ENCODE results near the gene FGF22.

The FGF22 gene

DNA sequence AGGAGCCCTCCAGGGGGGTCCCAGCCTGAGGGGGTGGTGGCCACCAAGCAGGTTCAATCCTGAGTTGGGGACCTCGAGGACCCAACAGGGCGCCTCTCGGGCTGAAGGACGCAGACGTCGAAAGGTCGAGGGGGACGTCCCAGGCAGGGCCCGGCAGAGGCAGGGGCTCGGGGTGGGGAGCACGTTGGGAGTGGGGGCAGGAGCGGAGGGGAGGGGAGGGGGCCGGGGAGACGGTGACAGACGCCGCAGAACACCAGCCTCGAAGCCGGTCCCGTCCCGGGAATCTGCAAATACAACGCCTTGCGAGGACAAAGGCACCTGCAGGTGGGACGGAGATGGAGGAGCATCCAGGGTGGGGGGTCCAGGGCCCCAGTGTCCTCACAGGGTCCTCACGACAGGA is 4.1 kb downstream of the FGF22 start:
- DNase-seq (ENCODE audit: low read depth), result no peak

DNA sequence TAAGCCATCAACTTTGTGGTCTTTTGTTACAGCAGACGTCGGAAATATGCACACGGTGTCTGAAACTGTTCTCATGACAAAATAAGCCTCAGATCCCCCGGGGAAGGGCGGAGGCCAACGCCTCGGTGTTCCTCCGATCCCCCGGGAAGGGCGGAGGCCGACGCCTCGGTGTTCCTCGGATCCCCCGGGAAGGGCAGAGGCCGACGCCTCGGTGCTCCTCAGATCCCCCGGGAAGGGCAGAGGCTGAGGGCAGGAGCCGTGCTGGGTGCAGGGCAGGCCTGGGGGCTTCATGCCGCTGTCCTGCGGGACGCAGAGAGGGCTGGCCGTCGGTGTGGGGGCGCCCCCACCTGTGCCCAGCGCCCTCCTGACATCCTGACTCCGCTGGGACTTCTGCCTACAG is 4.7 kb downstream of the FGF22 start:
- DNase-seq (ENCODE audit: low read depth), result no peak

DNA sequence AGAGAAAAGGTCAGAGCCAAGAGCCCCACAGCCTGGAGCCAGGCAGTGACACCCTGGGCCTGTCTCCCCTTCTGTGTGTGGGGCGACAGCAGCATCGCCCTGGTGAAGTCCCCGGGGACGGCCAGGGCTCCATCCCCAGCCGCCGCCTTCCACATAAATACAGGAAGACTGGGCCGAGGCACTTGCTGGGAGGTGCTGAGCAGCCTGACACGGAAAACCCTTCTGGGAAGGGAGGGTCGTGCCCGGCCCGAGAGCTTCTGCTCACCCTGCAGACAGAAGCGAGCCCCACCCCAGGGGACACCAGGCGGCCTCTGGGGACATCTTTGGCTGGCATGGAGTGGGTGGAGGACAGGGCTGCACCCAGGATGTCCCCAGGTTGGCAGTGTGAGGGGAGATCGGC is 5.1 kb downstream of the FGF22 start:
- no peak for DNase-seq (ENCODE audit: low read depth)

DNA sequence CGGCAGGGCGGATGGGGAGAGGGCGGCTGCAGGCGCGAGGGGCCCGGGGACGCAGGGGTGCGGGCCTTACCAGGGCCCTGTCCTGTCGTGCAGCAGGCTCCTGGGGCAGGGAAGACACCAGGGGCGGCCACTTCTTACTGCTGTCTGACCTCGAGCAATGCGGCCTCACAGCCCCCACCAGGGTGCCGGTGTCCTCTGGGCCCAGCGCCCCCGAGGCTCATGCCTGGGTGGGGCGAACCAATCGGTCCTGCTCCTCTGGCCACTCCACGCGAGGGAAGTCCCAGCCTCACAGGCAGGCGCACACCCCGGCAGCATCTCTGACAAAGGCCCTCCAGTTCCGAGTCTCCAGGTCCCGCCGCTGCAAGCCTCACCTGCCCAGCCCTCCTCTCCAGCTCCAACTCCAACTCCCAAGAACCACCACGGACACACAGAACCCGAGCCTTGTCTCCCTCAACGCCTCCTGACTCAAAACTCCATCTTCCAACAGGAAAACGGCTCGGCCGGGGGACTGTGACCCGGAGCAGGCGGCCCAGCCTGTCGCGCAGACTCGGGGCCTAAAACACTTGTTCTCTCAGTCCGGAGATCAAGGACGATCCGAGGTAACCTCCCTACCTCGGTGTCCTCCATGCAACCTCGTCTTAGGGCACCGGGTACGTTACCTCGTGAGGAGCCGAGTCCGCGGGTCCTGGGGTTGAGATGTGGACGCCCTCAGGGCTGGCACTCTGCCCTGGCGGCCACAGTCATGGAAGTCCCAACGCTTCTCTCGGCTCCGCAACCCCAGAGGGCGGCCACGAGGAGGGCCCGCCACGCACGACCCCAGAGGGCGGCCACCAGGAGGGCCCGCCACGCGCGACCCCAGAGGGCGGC is 6.5 kb downstream of the FGF22 start:
- DNase-seq (ENCODE audit: low read depth), result no peak

DNA sequence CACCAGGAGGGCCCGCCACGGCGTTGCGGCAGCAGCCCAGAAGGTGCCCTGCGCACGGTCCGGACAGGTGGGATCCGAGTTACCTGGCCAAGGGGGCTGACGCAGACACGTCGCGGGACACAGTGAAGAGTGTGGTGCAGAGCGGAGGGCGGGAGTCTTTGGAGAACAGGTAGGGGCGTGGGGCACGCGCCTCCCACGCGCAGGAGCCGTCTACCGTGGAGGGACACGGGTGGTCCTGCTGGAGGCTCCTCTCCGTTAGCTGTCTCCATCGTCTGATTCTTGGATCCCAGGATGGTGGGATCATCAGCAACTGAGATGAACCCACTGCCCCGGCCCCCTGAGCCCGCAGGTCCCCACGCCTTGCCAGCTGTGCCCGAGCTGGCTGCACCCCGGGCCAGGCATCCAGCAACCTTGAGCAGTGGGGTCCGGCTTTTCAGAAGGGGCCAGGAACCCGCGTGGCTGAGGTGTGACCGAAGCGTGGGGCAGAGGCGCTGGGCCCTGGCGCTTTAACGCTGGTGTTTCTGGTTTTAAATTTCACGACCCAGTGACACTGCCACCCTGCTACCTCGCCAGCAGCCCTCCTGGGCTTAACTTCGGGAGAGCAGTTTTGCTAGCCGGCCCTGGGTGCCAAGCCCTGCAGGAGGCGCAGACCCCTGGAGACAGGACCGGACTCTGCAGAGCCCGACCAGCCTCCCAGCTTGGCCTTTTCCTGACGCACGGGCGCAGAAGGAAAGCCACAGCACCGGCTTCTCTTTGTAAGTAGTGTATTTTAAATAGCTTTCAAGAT is 7.3 kb downstream of the FGF22 start:
- DNase-seq (ENCODE audit: low read depth), result no peak

DNA sequence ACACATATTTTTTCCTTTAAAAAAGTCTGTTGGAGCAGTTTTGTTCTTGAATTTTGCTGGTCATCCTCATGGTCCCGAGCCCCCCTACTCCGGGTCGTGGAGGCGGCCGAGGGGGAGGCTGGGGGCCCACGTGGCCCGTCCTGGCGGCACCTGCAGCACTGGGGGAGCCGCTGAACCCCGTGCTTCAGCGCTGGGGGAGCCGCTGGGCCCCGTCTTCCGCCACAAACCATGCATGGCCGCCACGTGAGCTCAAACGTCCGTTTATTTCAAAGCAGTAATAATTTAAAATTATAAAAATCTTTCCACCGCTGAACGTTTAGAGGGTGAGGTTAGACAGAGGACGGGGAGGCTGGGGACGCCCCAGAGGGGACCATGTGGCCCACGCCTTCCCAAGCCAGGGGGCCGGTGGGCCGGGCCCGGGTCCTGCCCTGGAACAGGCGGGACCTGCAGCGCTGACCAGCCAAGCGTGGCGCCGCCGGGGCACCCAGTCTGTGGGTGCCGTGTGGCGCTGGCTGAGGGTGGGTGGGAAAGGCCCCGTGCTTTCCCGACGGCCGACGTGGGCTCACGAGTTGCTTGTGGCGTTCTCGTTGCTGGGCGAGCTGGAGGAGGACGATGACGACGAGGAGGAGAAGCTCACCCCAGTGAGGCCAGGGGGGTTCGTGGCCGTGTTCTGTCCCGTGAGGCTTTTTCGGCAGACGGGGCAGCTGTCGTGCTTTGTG is 8.0 kb downstream of the FGF22 start:
- DNase-seq (ENCODE audit: low read depth), result no peak

DNA sequence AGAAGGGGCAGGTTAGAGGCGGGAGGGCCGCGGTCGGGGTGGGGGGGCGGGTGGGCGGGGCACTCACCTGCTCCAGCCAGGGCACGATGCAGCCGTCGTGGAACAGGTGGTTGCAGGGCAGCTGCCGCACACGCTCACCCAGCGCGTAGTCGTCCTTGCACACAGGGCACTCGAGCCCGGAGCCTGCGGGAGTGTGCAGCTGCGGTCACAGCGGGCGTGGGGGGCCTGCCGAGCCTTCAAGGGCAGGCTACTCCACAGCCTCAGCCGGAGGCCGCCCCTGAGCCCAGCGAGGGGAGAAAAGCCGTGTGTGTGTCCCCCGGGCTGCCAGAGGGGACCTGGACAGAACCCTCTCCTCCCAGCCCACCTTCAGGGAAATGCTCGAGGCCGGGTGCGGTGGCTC is 8.6 kb downstream of the FGF22 start:
- no peak for DNase-seq (ENCODE audit: low read depth)

DNA sequence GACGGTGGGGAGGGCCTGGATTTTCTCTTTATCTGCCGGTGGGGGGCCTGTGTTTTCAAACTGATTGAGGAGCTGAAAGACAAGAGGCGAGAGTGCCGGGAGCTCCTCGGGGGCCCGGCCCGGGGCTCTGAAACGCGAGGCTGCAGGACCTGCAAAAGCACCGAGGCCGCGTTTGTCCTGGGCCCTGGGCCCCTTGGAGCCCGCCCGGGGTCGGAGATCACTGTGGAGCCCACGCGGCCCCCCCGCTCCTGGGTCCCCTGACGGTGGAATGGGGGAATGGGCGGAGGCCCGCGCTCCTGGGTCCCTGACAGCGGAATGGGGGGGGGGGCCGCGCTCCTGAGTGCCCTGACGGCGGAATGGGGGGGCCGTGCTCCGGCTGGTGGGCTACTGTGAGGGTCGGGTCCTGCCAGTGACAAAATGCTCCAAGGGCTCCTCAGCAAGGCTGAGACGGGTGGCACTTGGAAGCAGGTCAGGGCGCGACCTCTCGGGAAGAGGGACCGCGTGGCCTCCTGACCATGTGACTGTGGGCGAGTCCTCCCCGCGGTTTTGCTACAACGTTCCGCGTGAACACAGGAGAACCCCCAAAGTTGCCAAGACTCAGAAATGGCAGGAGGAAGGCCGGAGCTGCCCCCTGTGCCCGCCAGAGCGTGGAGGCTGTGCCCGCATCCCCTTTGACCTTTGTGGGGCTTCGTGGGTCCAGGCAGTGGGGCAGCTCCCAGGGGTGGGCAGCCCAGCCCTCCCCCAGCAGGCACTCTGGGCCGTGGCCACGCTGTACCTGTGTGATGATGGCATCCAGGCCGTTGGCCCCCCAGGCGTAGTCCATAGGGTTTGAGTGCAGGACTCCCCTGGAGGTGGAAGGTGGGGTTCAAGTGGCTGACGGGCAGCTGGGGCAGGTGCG is 9.5 kb downstream of the FGF22 start:
- no peak for DNase-seq (ENCODE audit: low read depth)

DNA sequence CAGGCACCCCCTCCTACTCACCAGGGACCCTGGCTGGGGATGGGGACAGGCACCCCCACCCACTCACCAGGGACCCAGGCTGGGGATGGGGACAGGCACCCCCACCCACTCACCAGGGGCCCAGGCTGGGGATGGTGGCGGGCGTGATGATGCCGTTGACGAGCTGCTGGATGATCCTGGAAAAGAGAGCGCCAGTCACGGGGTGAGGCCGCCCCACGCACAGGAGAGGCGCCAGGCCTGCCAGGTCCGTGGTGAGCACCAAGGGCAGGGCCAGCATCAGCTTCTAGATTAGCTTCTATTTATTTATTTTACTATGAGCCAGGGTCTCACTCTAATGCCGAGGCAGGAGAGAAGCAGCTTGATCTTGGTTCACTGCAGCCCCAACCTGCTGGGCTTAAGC is 10.4 kb downstream of the FGF22 start:
- no peak for DNase-seq (ENCODE audit: low read depth)

DNA sequence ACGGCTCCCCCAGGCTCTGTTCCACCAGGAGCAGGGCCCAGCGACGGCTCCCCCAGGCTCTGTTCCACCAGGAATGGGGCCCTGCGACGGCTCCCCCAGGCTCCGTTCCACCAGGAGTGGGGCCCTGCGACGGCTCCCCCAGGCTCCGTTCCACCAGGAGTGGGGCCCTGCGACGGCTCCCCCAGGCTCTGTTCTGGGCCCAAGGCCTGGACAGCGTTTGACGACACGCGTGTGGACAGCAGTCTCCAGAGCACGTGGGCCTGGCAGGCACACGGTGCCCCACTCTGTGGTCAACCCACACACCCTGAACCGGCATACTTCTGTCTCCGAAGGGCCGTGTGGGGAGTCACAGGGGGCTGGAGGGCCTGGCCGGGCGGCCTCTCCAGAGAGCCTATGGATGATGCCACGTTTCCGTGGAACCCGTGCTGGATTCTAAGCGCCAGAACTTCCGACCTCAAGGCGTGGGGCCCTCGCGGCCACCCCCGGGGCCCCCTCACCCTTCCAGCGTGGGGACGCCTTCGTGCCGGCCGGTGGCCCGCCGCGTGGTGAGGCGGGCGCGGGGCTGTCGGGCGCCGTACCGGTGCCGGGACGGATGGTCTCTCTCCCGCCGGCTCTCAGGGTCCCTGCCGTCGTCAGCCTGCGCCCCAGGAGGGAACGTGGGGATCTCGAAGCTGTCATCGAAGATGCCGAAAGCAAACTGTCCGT is 11.6 kb downstream of the FGF22 start:
- no peak for DNase-seq (ENCODE audit: low read depth)

DNA sequence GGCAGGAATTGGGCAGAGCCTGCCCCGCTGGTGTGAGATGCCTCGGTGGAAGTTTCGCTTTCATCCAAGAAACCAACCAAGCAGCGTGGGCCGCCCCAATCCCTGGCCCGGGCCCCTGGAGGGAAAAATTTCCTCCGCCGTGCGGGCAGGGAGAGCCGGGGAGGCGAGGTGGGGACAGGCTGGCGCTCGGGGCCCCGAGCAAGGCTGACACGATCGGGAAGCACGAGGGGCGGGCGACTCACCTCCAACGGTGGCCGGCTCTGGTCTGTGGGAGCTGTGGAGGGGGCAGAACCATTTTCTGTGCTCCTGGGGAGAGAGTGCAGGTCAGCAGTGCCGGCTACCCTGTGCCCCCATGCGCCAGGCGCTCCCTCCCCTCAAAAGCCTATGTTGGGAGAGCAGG is 12.3 kb downstream of the FGF22 start:
- DNase-seq (ENCODE audit: low read depth), result no peak

DNA sequence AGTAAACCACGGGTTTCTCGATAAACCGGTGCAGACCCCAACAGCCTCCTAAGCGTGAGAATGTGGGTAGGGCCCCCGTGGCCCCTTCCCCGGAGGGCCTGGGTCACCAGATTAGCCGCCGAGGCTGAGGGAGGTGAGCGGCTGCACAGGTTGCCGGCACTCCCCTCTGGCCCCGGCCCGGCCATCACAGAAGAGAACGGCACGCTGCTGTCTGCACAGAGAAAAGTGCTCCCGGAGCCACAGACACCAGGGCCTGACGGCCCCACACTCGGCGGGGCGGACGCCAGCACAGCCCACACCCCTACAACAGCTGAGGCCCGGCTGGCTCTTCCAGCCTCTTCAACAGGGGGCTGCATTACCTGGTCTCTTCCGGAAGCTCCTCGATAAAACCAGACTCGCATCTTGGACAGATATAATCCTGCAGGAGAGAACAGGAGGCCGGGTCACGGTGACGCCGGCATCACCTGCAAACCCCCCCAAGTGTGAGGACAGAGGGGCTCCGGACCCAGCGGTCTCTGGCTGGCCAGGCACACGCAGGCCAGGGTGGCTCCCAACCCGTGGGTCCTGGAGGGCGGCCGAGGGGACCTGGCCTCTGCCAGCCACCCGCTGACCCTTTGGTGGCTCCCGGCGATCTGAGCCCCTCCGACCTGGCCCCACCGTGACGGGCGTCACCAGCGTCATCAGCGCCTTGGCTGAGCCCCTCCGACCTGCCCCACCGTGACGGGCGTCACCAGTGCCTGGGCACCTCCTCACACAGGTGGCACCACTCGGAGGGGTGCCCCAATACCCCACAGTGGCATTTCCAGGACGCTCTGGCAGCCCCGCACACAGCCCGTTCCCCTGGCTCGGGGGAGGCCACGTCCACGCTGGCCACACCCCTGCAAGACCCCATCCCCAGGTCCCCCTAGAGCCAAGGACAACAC is 13.0 kb downstream of the FGF22 start:
- DNase-seq (ENCODE audit: low read depth), result no peak

DNA sequence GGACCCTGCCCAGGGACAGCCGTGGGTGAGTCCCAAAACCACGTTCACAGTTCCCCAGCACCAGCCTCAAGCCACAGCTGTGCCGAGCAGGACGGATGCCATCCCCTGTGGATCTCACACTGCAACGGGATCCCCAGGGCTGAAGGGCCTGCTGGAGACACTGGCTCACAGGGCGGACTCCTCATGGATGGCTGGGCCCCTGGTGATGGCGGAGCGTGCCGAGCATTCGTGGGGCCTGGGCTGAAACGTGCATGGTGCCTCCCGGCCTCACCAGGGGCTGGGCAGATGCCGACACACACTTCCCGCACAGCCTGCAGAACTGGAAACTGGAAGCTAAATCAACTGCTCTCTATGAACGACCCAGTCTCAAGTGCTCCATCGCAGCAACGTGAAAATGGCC is 13.7 kb downstream of the FGF22 start:
- no peak for DNase-seq (ENCODE audit: low read depth)

DNA sequence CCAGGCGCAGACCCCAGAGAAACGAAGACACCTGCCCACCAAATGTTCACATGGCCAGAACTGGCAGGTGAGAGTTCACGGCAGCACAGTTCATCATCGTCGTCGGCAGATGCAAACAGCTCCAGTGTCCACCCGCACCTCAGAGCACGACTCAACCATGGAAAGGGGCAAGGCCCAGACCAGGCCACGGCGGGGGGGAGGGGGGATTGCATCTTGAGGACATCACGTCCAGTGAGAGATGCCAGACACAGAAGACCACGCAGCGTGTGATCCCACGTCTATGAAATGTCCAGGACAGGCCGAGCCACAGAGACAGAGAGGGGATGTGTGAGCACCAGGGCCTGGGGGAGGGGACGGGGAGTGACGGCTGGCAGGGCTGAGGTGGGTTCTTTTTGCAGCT is 16.0 kb downstream of the FGF22 start:
- no peak for DNase-seq (ENCODE audit: low read depth)

DNA sequence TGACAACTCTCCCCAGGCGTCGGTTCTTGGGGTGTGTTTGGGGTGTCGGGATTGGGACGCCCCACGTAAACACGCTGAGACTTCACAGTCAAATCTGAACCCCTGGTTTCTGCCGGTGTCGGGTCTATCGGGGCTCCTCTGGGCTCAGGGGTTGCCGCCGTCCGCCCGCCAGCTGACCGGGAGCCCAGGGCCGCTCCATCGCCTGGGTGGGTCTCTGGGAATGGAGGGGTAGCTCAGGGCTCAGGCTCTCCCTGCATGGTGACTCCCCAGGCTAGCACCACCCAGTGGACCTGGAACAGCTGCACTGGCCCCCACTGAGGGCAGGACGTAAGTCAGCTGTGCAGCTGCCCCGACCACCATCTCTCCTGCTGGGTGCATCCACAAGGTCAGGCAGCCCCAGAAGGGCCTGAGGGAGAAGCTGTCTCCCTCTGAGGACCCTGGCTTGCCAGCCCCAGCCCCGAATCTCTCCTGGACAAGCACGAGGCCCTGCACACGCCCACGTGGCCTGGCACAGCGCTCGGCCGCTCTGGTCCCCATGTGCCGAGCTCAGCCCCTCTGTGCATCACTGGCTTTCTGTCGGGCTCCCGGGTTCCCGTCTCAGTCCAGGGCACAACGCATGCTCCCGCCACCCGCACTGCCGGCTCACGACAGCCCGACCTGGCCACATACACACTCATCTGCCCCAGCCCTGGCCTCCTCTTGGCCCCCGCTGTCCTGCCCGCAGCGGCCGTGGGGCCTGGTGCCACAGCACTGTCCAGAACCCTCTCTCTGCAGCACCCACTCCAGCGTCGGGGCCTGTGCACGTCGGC is 17.3 kb downstream of the FGF22 start:
- DNase-seq (ENCODE audit: low read depth), result no peak

DNA sequence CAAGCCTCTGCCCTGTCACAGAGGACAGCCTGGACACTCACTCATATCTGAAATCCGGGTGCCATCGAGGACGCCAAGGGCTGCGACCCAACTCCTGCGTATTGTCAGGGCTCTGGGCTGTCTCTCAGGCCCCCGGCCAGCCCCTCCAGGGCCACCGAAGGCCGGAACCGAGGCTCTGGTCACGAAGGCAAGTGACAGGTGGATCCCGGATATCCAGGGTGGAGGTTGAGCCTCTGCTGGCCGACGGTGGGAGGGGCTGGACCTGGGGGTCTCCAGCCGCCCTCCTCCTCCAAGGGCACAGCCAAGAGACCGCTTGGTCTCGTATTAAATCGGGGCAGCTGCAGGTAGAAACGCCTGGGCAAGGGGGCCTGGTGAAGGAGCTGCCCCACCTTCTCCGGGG is 17.9 kb downstream of the FGF22 start:
- DNase-seq (ENCODE audit: low read depth), result no peak

DNA sequence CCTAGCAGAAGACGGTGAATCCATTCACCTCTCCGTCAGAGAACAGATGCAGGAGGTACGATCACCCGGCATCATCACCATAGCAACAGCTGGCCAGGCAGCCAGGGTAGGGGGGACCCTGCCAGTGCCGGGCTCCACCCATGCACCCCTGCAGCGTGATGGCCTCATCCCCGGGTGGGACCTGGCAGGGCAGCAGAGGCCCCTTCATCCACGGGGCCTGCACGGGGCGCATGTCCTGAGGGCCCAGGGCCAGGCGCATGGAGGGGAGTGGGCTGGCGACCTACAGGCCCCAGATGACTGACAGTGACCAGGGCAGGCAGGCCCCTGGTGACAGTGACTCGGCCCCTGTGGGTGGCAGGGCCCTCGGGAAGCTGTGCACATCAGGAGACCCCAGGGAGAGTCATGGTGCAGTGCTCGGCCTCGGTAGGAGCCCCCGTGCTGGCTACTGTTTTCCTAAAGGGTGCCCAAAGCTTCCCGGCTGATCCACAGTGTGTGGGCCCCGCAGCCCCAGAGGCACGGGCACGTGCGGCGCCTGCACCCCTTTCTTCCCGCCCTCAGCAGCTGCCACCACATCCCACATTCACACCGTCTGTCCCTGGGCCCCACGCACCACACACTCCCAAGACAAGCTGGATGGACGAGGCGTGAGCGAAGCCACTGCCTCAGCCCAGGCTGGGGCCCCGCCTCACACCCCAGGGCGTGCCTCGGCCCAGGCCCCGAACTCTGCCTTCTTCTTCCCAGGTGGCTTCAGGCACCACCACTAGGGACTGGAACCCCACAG is 18.6 kb downstream of the FGF22 start:
- no peak for DNase-seq (ENCODE audit: low read depth)
